Left lung (tissue), 10 donors: ENCODE measurements around the gene DPCD. TPM values are rescaled to one million over a fixed set of nuclear protein-coding genes. Genes with fewer than 3 reads are reported as not detected.

ENCODE experiments used
- ATAC-seq: fragments of 200-7000 bp; cut with Tn5 transposase; one replicate; pipeline ENCODE4 v1.9.1; 2020; ENCODE audit warnings: moderate library complexity
- DNase-seq, 4 donors: peaks; one replicate each; pipeline ENCODE4 v3.0.0-alpha.2; 2013 to 2020
- H3K27ac ChIP-seq, 2 donors: fragments of 200-600 bp; sonication (generic) in 1 of 2; one replicate each; pipeline versions ENCODE4 v1.5.0 to v1.8.0; 2020 to 2021
- H3K27me3 ChIP-seq, 2 donors: fragments of 200-600 bp; sonication (generic) in 1 of 2; one replicate each; pipeline versions ENCODE4 v1.5.0 to v1.8.0; 2020 to 2021
- H3K36me3 ChIP-seq, 2 donors: fragments of 200-600 bp; sonication (generic) in 1 of 2; one replicate each; pipeline versions ENCODE4 v1.5.0 to v1.8.0; 2020 to 2021
- H3K4me1 ChIP-seq, 2 donors: fragments of 200-600 bp; one replicate each; pipeline ENCODE4 v1.8.0; 2021
- H3K4me3 ChIP-seq, 2 donors: fragments of 200-600 bp; sonication (generic) in 1 of 2; one replicate each; pipeline versions ENCODE4 v1.5.0 to v1.8.0; 2020 to 2021; ENCODE audit warnings: mild to moderate bottlenecking in 1 of 2
- H3K9me3 ChIP-seq, 2 donors: fragments of 200-600 bp; sonication (generic) in 1 of 2; one replicate each; pipeline versions ENCODE4 v1.5.0 to v1.8.0; 2020 to 2021
- intact Hi-C, 2 donors: fragments of 100-400 bp; cut with DNase I; formaldehyde crosslinking; loops; one replicate each; pipeline versions ENCODE4 v1.11.2 to v1.14.2; 2022
- polyA plus RNA-seq, 6 donors: library from polyadenylated mRNA; unstranded; fragments of 120-200 nt; gene quantifications; one replicate each; pipeline ENCODE4 v1.2.1, GENCODE V29; 2013; ENCODE audit not compliant: insufficient read length in 6 of 6
- total RNA-seq, 2 donors: library from RNA; stranded (reverse); fragmentation: NEBNext Ultra II Directional; extraction: Animal tissue kit (Norgen Biotek cat#: 25700); gene quantifications; one replicate each; pipeline ENCODE4 v1.2.1, GENCODE V29; 2021
- TF ChIP-seq, protein P1 (sequence below), 2 donors: fragments of 200-600 bp; sonication (generic) in 1 of 2; IDR thresholded peaks; one replicate each; pipeline versions ENCODE4 v1.5.0 to v1.8.0; 2021; ENCODE audit warnings: antibody characterized with exemption in 2 of 2
- donor health status: DM: no; HTN: yes; CAD: no.
- donor health status: DM: no; HTN: no; CAD: no.

Gene DPCD
- total and polyA plus RNA-seq, 8 donors = 13.5 to 36.1 (median 31.7) TPM

DNA sequence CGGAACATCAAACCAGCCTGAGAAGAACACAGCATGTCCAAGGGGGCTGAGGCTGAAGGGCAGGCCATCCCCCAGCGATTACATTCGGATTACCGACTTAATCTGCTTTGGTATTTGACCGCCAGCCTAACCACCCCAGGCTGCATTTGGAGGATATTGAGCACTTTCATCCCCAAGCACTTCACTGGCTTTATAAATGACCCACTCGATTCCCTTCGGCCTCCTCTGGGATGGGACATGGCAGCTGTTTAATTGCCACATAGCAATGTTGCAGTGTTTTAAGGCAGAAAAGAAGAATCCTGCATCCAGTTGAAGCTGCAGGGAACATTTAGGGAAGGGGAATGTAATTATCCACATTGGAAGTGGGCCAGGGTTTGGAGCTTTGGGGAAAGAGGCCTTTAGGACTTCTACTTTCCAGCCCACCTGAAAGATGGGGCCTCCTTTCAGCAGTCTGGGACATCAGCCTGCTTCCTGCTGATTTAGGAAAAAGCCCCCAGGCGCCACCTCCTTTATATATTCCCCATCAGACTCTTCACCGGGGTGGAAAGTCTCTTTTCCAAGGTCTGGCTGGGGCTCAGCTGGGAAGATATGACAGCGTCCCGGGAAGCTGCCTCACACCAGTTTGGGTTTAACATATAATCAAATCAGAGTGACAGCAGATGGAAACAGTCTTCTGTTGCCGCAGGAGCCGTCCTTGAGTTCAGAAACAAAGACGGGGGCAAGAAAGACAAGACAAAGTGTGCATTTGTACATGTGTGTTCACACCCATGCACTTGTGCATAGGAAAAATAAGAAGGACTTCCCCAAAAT lies 9.2 kb downstream of the DPCD start:
- Histone ChIP-seq H3K27ac (no peak overlapping the region), H3K4me3 (no peak overlapping the region), H3K4me1 (peaks cover 0 to 6% of the 10 kb centered on the region in 2 donors), H3K36me3 (no peaks in the 10 kb centered on the region), H3K9me3 (no peaks in the 10 kb centered on the region), H3K27me3 (no peaks in the 10 kb centered on the region)
- intact Hi-C loops = no loop called here
- TF ChIP-seq, protein P1, sequence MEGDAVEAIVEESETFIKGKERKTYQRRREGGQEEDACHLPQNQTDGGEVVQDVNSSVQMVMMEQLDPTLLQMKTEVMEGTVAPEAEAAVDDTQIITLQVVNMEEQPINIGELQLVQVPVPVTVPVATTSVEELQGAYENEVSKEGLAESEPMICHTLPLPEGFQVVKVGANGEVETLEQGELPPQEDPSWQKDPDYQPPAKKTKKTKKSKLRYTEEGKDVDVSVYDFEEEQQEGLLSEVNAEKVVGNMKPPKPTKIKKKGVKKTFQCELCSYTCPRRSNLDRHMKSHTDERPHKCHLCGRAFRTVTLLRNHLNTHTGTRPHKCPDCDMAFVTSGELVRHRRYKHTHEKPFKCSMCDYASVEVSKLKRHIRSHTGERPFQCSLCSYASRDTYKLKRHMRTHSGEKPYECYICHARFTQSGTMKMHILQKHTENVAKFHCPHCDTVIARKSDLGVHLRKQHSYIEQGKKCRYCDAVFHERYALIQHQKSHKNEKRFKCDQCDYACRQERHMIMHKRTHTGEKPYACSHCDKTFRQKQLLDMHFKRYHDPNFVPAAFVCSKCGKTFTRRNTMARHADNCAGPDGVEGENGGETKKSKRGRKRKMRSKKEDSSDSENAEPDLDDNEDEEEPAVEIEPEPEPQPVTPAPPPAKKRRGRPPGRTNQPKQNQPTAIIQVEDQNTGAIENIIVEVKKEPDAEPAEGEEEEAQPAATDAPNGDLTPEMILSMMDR (IDR thresholded peaks at IDR 0.05) = no peak
- ATAC-seq (no peak), DNase-seq (no peak)

DNA sequence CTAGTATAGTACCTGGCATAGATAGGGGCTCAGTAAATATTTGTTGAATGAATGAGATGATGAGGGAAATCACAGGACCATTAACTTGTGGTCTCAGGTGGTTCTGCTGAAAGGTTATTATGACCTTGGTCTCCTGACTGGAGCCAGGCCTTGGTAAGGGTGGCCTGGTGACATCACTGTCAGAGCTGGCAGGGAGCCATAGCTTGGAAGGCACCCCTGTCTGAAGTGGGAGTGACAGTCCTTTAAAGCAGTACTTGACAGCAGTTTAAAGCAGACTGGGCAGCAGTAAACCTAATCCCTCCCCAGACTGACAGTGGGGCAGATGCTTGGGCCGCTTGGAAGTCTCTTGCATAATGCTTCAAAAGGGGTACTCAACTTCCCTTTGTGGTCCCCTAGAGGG lies 13.4 kb downstream of the DPCD start:
- H3K9me3 ChIP-seq = no peaks in the 10 kb centered on the region
- peaks cover 0 to 26% of the 10 kb centered on the region in 2 donors for H3K36me3 ChIP-seq
- peak; percentile 64 for ATAC-seq
- no peak overlapping the region for H3K4me3 ChIP-seq
- no peak overlapping the region for H3K27ac ChIP-seq
- no peak for DNase-seq
- no peaks in the 10 kb centered on the region for H3K27me3 ChIP-seq
- no peaks in the 10 kb centered on the region for H3K4me1 ChIP-seq
- intact Hi-C loops = loop anchor here in 1 of 2 donors (10.0 kb wide), 1 partner anchor 173 kb away; the partner anchor contains the start of gene FGF8
- TF ChIP-seq, protein P1 (IDR thresholded peaks at IDR 0.05) = no peak

DNA sequence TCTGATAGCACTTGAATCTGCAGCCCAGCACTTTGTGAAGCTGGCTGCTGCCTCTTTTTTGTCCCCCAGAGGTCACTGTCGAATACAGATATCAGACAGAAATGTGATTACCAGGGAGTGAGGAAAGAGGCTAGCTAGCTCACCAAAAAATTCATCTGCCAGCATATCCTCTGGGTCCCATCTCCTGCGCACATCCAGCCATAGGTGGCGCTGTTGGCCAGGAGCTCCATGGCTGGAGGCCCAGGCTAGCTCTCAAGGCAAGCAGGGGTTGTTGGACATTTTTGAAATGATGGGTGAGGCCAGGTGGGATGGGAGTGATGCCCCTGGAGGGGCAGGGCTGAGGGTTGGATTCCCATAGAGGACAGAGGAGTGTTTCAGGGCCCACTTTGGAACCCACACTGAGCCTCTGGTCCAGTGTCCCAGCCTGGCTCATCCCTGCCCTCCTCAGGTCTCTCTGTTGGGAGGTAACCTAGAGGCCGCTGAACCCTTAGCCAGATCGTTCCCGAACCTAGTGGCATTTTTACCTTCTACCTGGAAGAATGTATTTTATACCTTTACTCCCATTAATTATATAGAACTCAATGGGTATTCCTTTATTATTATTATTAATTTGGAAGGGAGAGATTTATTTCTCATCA lies 14.8 kb downstream of the DPCD start:
- DNase-seq = peak; percentile 29 to 89 (median 67)
- H3K27me3 ChIP-seq = no peaks in the 10 kb centered on the region
- H3K36me3 ChIP-seq = peaks cover 0 to 40% of the 10 kb centered on the region in 2 donors
- TF ChIP-seq, protein P1 (IDR thresholded peaks at IDR 0.05) = peak; percentile 76 to 83
- H3K9me3 ChIP-seq = no peaks in the 10 kb centered on the region
- ATAC-seq = peak; percentile 91
- no peak overlapping the region for H3K4me3 ChIP-seq
- no peak overlapping the region for H3K27ac ChIP-seq
- intact Hi-C loops = loop anchor here in 1 of 2 donors (10.0 kb wide), 1 partner anchor 172 kb away; the partner anchor contains the start of gene FGF8
- H3K4me1 ChIP-seq = no peaks in the 10 kb centered on the region

DNA sequence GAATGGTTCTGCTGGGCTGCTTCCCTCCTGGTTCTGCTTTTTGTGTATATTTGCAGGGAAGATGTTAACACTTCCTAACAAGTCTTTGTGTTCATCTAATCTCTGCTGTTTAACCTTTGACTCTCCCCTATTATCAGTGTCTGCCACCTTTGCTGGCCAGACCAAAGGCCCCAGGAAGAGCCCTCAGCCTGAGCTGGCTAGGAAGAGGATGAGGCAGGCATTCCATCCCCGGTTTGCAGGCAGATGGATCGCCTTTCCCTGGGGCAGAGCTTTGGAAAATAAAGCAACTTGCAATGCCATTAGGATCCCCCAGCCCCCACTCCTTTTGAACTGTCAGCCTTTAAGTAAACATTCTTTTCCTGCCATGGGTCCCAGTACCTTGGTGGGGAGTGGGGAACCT lies 19.0 kb downstream of the DPCD start:
- Histone ChIP-seq H3K4me1 (no peaks in the 10 kb centered on the region), H3K36me3 (peaks cover 0 to 82% of the 10 kb centered on the region in 2 donors), H3K27ac (no peak overlapping the region), H3K4me3 (no peak overlapping the region), H3K27me3 (no peaks in the 10 kb centered on the region), H3K9me3 (no peaks in the 10 kb centered on the region)
- DNase-seq (no peak), ATAC-seq (no peak)
- TF ChIP-seq, protein P1 (IDR thresholded peaks at IDR 0.05) = no peak
- intact Hi-C loops = loop anchor here in 1 of 2 donors (10.0 kb wide), 1 partner anchor 168 kb away; the partner anchor contains the start of gene FGF8

DNA sequence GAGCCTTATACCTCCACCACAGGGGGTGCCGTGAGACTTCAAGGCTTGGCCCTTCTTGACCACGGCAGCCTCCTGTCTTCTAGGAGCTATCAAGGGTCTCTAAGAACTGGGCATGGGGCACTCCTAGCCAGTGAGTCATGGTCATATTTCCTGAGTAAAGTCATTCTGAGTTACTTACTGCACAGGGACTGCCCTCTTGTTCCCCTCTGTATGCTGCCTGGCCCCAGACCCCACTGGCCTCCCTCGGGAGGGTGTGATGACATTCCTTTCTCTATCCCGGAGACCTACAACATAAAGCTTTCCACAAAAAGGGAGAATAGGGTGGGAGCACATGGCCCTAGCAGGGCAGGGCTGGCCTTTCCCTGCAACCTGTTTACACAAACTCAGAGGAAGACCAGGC lies 21.4 kb downstream of the DPCD start:
- DNase-seq (no peak), ATAC-seq (no peak)
- peaks cover 0 to 79% of the 10 kb centered on the region in 2 donors for H3K36me3 ChIP-seq
- H3K9me3 ChIP-seq = no peaks in the 10 kb centered on the region
- intact Hi-C loops = loop anchor here in 1 of 2 donors (10.0 kb wide), 1 partner anchor 165 kb away; the partner anchor contains the start of gene FGF8
- H3K27ac ChIP-seq = no peak overlapping the region
- TF ChIP-seq, protein P1 (IDR thresholded peaks at IDR 0.05) = no peak
- H3K4me3 ChIP-seq = no peak overlapping the region
- no peaks in the 10 kb centered on the region for H3K4me1 ChIP-seq
- no peaks in the 10 kb centered on the region for H3K27me3 ChIP-seq
